Measurements from ENCODE around the gene TMEM187. TPM values are rescaled to one million over a fixed set of nuclear protein-coding genes. Genes with fewer than 3 reads are reported as not detected.

Gene TMEM187
- total RNA-seq, 4 donors from 2014 or later: 1.5 to 9.5 (median 5.4) TPM

- H3K4me3 ChIP-seq: peak overlapping the region; percentile 65 to 76
- H3K4me1 ChIP-seq: peaks cover 2 to 68% (median 40%) of the 10 kb centered on the region in 3 donors
- no peaks in the 10 kb centered on the region for H3K36me3 ChIP-seq
- no peak for ATAC-seq
- no peak for TF ChIP-seq EP300 (IDR thresholded peaks at IDR 0.05)
- no peak for TF ChIP-seq POLR2AphosphoS5 (IDR thresholded peaks at IDR 0.05)
- TF ChIP-seq POLR2A (IDR thresholded peaks at IDR 0.05): no peak
- no peak for TF ChIP-seq CTCF (IDR thresholded peaks at IDR 0.05)
- no peaks in the 10 kb centered on the region for H3K9me3 ChIP-seq
- no peaks in the 10 kb centered on the region for H3K27me3 ChIP-seq
- H3K27ac ChIP-seq: peak overlapping the region; percentile 94 to 99 (median 98)
- WGBS, 2 donors (ENCODE audit: low coverage in 1 of 2): 0 to 7% methylated on average over 2 to 18 of the region's 26 CpGs
These were observed 2.6 kb upstream of the TMEM187 start for GRCh38 chrX:153969904-153970356.

- WGBS, 2 donors (ENCODE audit: low coverage in 1 of 2): 0 to 2% methylated on average over 5 to 12 of the region's 49 CpGs
- Histone ChIP-seq H3K36me3 (no peaks in the 10 kb centered on the region), H3K9me3 (no peaks in the 10 kb centered on the region), H3K4me1 (peaks cover 2 to 63% (median 40%) of the 10 kb centered on the region in 3 donors), H3K4me3 (peak overlapping the region; percentile 65 to 76), H3K27me3 (no peaks in the 10 kb centered on the region), H3K27ac (peak overlapping the region; percentile 94 to 99 (median 98))
- no peak for TF ChIP-seq POLR2AphosphoS5 (IDR thresholded peaks at IDR 0.05)
- TF ChIP-seq POLR2A (IDR thresholded peaks at IDR 0.05): no peak
- TF ChIP-seq EP300 (IDR thresholded peaks at IDR 0.05): no peak
- no peak for TF ChIP-seq CTCF (IDR thresholded peaks at IDR 0.05)
- ATAC-seq: peak; percentile 9
These were observed 2.0 kb upstream of the TMEM187 start for GRCh38 chrX:153970357-153971123.

DNA sequence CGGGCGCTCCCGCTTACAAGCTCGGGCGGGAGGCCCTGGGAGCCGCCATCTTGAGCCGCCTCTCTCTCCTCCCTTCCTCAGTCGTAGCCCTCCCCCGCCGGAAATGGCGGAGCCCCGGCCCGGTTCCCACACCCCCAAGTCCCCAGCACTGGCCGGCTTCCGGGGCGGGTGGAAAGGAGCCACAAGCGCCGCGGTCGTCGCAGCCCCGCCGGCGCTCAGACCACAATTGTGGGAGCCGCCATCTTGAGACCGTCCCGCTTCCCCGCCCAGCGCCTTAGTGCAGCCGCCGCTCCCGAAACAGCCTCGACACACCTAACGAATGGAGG is 1.5 kb upstream of the TMEM187 start:
- peak; percentile 73 for ATAC-seq
- TF ChIP-seq CTCF (IDR thresholded peaks at IDR 0.05) (no peak), POLR2A (IDR thresholded peaks at IDR 0.05) (peak in 1 of 2 donors; percentile 52), POLR2AphosphoS5 (IDR thresholded peaks at IDR 0.05) (peak; percentile 61)
- WGBS, 2 donors (ENCODE audit: low coverage in 1 of 2): no CpG with 5 or more reads among the region's 34 CpGs

GRCh38 chrX:153971450-153972367 is 845 bp upstream of the TMEM187 start, which contains the start of gene HCFC1:
Gene HCFC1 (minus strand): TSS chrX:153971818. CDS start chrX:153970840, 978 bp downstream.
- Histone ChIP-seq H3K27ac (peak within 1 kb of the TSS; percentile 94 to 99 (median 98)), H3K36me3 (no peaks in the 10 kb centered on the region), H3K4me1 (peaks cover 2 to 51% (median 31%) of the 10 kb centered on the region in 3 donors), H3K4me3 (peak within 1 kb of the TSS; percentile 65 to 76), H3K9me3 (no peaks in the 10 kb centered on the region), H3K27me3 (no peaks in the 10 kb centered on the region)
- no peak for TF ChIP-seq CTCF (IDR thresholded peaks at IDR 0.05)
- TF ChIP-seq EP300 (IDR thresholded peaks at IDR 0.05): no peak
- peak; percentile 5 for TF ChIP-seq POLR2AphosphoS5 (IDR thresholded peaks at IDR 0.05)
- peak in 1 of 2 donors; percentile 8 for TF ChIP-seq POLR2A (IDR thresholded peaks at IDR 0.05)
- WGBS, 2 donors (ENCODE audit: low coverage in 1 of 2): no CpG with 5 or more reads among the region's 96 CpGs
- peak; percentile 75 for ATAC-seq

More for the DNA sequence above, 1.5 kb upstream of the TMEM187 start:
- no peaks in the 10 kb centered on the region for H3K36me3 ChIP-seq
- H3K4me3 ChIP-seq: peak overlapping the region; percentile 65 to 76
- no peaks in the 10 kb centered on the region for H3K9me3 ChIP-seq
- H3K27ac ChIP-seq: peak overlapping the region; percentile 94 to 99 (median 98)
- H3K27me3 ChIP-seq: no peaks in the 10 kb centered on the region
- H3K4me1 ChIP-seq: peaks cover 2 to 57% (median 37%) of the 10 kb centered on the region in 3 donors
